HG02852 (cell line): ENCODE results near the gene IGSF10.
A peak's percentile ranks its signal among the peaks of the same experiment; 100 is the strongest.

Experiments used
- ATAC-seq: cut with Tn5 transposase; IDR thresholded peaks from one replicate; pipeline ENCODE4 v1.9.1; 2021; ENCODE audit warnings: mild to moderate bottlenecking, moderate library complexity; ENCODE audit not compliant: unreplicated experiment

IGSF10 gene

DNA sequence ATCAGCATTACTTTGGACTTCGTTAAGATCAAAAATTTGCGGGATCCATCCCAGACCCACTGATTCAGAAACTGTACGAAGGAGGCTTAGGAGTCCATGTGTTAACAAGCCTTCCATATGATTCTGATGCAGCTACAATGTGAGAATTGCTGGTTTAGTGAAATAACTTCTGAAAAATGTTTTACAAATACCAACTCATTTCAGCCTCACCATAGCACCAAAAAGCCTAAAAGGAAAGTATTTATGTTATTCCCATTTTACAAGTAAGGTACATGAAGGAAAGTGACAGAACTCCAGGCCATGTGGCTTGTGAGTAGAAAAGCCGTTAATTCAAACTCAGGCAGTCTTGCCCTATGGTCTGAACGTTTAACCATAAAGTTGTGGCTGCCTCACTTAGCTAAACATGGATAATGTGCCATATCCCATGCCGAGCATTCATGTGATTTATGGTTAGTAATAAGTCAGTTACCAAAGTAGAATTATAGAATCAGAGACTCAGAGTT lies 1.5 kb upstream of the IGSF10 start:
- no peak for ATAC-seq

DNA sequence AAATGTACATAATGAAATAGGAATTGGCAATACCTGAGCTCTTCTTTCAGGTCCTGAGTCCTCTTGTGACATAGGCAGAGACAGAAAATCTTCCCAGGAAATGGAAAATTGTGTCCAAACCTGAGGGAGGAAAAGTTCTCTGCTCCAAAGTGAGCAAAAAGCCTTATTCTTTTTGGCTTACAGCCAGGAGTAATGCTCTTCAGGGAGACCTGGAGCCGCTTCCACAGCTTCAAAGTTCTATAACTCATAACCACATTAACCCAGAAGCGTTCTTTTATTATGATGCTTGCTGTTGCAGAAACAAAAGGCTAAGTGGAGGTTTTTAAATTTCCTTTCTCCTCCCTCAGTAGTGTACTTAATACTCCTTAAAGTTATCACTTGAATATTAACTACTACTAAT lies 633 bp downstream of the IGSF10 start:
- ATAC-seq: no peak

DNA sequence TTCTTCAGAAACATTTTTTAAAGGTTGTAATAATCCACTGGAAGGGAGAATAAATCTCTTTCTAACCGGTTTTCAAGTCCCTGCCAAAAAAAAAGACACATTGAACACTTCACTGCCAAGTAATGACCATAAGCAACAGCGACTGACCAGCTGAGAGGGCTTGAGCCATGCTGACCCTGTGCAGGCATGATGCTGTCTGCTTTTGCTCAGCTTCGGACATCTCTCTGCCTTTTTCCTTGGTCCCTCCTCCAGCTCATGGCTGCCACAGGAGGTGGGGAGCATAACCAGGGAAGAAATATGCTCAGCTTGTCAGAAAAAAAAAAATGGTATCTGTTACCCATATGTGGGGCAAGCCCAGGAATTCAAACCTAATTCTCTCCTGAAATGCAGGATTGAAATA lies 1.5 kb downstream of the IGSF10 start:
- no peak for ATAC-seq

DNA sequence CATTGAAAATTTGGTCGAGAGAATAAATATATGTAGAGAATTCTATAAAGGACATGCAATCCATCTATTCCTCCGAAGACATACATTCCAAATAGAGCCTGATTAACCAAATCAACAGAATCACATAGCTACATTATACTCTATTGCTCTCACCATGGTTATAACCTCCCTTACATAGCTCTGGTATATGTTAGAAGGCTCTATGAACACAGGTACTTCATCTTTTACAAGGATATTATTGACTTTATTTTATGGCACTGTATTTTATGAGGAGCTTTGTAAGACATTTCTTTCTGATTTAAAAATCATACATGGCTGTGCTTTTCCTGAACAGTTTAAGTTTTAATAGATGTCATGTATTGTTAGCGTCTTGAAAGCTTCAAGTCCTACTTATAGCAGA lies 4.8 kb downstream of the IGSF10 start:
- no peak for ATAC-seq

DNA sequence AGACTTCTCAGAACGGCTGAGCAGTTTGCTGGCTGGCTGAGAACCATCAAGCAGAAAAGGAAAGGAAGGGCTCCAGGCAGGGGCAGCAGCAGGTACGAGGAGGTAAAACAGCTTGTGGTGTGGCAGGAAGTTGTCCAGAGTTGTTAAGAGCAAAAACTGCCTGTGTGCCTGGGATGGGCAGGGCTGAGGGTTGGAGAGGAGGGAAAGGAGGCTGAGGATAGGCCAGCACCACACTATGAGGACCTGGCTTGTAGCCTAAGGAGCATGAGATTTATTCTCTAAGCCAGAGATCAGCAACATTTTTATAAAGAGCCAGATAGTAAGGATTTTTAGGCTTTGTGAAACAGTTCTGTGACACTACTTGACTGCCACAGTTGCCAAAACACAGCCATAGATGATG lies 8.0 kb downstream of the IGSF10 start:
- no peak for ATAC-seq

DNA sequence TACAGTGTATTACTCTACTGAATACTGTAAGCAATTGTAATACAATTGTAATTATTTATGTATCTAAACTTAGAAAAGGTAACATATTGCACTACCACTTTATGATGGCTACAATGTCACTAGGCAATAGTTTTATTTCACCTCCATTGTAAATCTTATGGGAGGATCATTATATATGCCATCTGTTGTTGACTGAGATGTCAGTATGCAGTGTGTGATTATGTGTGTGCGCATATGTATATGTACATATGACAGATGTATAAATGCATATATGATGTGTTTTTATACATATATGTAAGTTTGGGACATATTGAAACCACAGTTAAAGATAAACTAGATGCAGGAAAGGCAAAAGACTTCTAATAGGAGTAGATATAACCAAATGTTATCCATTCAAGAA lies 8.5 kb downstream of the IGSF10 start:
- ATAC-seq: no peak

DNA sequence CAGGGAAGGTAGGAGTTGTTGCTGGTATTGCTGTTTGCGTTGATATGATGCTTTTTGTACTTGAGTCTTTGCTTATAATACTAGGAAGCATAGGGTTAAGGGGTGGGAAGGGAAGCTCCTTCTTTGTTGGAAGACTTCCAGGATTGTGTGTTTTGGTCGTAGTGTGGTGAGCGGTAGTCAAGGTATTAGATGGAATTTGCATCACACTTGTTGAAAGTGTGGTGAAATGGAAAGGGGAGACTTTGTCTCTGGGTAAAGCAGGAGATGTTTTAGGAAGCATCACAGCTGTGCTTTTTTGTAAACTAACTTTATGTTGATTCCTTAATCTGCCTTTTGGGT lies 14.9 kb downstream of the IGSF10 start:
- no peak for ATAC-seq

DNA sequence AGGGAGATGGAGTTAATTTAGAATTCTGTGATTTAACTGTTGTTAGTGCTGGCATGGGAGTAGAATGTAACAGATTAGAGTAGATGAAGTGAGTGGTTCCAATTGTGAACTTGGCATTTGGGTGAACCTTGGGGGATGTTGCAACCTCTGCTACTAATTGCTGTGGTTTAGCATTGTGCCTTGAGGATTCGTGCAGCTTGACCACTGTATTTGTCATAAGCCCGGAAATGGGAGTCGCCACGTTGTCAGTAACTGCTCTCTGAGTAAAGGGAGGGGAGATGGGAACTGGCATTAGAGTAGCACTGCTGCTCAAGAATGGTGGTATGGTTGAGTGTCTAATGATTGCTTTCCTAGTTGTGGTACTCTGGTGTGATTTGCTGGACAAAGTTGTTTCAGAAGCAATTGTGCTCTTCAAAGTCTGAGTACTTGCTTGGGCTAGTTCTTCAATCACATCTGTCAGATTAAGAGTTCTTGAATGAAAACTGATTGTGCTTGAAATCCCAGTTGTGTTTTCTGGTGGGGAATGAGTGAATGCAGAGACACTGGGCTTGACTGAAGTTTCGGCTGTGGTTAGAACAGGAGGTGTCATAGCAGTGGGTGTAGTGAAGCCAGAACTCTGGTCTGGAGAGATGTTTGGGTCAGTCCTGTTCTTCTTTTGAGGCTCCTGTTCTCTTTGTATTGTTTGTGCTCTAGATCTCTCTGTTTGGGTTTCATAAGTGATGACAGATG lies 15.4 kb downstream of the IGSF10 start:
- no peak for ATAC-seq

DNA sequence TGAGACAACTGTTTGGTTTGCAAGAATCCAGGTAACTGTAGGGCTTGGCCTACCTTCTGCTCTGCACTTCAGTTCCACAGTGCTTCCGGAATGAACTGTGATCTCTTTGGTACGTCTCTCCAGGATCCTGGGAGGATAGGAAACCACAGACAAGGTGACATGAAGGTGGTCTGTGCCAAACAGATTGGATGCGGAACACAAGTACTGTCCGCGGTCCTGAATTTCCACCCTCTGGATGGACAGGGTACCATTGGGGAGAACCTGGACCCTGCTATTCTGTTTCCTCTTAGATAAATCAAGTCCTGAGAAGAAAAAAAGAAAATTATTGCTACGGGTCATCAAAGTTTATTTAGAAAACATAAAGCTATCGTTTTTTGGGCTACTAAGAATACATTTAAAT lies 17.3 kb downstream of the IGSF10 start:
- ATAC-seq: no peak

DNA sequence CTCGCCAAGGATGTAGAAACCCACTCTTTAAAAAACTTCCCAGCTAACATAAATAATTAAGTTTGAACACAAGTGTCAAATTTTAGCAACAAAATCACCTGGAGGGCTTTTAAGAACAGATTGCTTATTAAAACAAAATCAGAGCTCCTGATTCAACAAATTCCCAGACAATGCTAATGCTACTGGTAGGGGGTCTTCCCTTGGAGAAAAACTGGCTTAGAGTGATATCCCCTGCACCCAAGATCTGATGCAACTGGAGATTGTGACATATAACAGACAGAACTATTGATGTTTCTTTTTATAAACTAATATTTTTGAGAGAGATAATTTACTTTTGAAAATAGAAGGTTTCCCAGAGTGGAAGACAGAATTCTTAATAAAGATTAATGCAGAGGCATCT lies 19.9 kb downstream of the IGSF10 start:
- ATAC-seq: no peak

DNA sequence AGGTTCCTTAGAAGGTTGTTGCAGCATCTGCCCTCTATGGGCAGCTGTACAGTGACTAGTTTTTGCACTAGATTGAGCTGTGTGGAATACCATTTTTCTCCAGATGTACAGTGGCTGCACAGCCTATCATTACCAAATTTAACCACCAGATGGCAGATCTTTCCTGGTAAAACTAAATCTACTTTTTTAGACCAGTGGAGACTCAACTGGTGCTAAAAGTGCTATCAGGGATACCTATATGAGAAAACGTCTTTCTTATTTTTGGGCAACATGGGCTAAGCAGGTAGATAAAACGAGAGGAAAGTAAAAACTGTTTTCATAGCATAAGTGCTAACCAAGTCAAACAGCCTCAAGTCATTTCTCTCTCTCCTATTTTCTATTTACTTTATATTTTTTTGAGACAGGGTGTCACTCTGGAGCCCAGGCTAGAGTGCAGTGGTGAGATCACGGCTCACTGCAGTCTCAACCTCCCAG lies 21.2 kb downstream of the IGSF10 start:
- peak; percentile 83 for ATAC-seq

DNA sequence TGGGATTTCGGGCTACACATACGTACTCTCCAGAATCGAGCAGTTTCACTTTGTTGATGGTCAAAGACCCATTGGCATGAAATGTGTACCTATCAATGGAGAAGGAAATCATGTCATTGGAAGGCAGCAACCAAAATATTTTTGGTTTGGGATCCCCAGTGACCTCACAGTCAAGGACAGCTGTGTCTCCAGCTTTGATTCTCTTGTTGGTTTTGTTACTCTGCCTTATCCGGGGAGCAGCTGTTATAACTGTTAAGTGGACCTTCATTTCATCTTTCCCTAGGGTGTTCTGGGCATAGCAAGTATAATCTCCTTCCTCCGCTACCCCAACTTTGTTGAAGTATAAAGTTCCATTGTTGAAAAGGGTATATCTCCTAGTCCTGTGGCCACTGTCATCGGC lies 23.0 kb downstream of the IGSF10 start:
- ATAC-seq: no peak

DNA sequence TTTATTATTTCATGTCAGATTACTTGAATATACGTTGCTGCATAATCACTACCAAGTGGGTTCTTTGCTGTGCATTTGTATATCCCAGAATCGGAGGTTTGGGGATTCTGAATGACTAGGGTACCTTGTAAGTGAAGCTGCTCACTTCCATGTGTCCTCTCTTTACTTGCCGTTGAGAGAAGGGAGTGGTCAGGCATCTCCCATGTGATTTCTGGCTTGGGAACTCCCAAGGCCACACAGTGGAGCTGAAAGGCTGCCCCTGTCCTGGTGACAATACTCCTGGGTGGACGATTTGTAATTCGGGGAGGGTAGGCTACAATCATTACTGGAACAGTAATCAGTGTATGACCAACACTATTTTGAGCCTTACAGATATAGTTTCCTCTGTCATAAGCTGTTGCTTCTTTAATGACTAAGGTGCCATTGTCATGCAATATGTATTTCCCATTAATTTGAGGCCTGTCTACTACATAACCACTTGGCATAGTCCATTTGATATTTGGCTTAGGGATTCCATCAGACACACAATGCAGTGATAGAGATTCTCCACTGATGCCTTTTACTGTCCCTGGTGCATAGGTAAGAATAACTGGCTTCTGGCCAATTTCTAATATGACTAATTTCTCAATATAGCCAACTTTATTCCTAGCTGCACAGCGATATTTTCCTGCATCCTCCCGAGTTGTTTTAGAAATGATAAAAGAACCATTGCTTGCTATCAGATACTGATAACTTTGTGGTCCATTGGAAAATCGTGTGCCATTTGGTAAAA lies 24.0 kb downstream of the IGSF10 start:
- ATAC-seq: no peak

DNA sequence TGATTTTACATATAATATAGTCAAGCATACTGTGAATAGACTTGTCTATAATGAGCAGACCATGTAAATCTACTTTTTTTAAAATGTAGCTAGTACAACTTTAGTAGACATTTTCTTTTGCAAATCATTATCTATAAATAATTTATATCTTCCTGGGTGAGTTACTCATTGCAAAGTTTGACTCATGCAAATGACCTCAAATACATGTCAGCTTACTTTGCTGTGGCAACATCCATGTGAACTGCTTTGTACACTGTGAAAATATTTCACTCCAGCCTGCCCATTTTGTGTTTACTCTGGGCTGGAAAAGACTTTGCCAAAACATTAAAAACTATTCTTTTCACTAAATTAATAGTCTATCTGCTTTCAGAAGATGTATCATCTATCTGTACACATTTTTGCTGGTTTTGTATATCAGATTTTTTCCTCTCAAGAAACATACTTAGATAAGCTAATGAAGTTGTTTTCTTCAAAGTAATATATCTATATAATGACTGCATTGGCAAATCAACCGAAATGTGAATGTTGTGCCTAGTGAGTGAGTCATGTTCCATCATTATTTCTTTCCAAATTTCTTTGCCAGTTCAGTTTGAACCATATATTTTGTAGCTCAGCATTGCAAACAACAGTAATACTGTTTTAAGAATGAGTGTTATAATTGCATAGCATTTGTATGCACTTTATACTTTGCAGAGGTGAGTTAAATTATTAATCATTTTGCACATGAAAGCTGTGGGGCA lies 26.5 kb downstream of the IGSF10 start:
- no peak for ATAC-seq

DNA sequence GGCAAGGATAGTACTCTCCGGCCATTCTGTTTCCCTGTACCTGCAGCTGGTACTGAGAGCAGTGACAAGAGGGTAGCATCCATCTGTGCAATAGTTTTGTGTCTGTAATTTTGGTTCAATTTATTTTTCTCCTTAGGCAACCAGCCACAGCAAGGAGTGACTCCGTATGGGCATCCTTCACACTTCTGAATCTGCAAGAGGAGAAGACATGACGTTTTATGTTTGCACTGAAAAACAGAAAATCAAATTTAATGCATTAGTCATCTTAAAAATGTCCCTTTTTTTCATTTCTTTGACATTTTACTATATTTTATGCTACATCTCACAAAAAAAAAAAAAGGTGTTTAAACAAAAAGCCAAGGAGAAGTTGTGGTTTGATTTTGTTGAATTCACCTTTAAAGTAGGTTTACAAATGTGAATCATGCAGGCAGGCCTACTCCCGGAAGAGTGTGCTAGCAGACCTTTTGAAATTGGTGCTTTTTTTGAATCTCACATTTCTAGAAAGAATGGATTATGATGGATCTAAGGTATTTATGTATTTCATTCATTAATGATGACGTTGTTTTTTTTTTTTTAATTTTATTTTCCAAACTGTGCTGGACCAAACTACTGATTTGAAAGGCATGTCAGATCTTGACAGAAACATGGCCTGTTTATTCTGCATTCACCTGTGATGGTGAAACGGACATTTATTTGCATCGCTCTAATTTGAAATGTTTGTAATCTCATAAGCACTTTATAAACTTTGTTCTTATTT lies 28.1 kb downstream of the IGSF10 start:
- no peak for ATAC-seq

DNA sequence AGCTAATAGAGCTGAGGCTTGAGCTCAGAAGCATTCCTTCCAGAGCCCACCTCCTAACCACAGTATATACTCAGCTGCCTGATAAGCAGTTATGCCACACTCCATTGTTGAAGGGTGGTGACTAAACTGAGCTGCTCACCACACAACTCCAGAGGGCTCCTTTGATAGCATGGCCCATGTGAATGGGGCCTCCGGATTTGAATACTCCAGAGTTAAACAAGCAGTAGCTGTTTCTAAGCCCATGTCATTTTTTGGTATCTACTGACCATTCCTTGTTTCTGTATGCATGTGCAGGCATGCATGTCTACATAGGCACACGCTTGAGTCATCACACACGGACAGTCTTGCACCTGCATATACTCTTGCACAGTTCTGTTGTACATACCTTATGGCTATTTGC lies 28.9 kb downstream of the IGSF10 start:
- no peak for ATAC-seq

DNA sequence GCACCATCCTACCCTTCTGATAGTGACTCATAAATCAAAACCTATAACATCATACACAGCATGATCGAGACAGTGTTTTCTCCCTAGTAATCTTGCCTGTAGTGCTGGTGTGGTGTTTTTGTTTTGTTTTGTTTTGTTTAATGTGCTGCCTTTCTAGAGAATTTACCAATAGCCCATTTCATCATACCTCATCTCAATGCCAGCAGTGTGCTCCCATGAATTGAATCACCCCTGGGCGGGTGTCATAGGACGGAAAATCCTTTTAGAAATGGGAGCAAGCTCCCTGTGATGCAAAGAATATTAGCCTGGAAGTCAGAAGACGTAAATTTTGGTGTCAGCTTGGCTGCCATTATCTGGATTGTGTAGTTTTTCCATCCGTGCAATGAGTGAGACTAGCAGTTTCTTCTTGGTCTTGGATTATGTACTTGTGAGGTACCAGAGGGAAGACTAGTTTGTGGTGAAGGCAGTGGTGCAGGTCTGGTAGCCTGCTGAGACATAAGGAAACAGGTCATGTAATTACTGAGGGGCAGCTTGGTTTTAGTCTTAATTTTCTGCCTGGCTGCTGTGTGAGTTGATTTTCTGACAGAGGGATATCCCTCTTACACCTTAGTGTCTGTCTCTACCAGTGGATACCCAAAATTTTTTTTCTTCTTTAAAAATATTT lies 29.9 kb downstream of the IGSF10 start:
- no peak for ATAC-seq

DNA sequence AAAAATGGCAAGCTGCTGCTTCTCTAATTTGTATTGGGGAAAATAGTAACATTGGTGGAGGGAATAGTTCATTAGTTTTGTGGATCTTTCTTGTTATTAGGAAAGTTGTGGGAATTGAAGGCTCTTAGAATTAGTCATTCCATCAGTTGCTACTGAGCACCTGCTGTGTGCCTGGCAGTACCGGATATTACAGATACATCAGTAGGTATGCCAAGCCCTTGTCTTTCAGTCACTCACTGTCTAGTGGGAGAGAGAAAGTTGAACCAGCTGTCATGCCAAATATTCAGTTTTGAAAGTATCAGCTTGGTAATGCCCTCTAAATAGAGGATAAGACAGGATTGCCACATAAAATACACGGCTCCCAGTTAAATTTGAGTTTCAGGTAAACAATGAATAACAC lies 32.5 kb downstream of the IGSF10 start:
- ATAC-seq: no peak

DNA sequence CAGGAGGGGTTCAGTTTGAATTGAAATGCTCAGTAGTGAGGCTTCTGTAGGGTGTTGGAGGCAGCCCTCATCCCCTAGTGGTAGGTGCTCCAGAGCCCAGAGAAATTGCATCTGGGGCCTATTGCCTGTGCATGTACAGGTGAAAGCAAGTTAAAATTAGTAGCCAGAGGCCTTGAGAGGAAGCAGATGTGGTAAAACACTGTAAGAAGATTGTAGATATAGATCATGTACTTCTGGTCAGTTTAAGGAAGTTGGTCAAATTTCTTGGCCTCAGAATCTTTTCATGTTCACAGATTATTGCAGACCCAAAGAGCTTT lies 34.6 kb downstream of the IGSF10 start:
- peak; percentile 84 for ATAC-seq

DNA sequence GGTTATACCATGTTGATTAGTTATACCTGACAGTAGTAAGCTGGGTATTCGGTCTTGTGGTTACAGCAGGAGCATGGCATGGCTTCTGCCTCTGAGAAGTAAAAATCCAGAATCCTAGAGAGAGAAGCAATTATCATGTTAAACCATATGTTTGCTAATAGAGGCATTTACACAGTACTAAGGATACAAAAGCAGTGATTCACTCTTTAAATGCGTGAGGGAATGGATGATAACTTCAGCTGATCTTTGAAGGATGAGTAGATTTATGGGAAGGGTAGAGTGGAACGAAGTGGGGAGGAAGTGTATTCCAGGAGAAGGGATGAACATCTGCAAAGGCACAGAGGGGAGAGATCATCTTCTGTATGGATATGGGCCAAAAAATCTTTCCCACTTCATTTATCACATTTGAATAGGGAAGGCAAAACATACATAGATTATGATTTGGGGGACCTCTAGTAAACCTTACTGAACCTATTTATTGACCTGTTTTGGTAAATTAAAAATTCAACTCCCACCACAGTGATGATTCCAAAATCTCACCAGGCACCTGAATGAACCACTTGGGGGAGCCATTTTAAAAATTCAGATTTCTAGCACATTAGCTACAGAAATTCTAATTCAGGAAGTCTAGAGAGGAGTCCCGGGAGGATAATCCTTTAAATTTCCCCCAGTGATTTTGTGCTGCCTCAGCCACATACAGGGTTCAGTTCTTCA lies 35.1 kb downstream of the IGSF10 start:
- peak; percentile 36 for ATAC-seq
